Stomach (tissue), 4 donors: Measurements from ENCODE around the gene EXOC3.

ENCODE experiments used
- CTCF ChIP-seq, 7 experiments: fragments of 450-650 bp in 4 of 7; fragments of 200-600 bp in 3 of 7; sonication (generic) in 3 of 7; IDR thresholded peaks; one replicate each; pipeline ENCODE4 v1.5.1; 2016 to 2019; ENCODE audit warnings: antibody characterized with exemption in 7 of 7, control low read depth in 2 of 7, mild to moderate bottlenecking in 1 of 7
- POLR2A ChIP-seq, 4 donors: fragments of 450-650 bp; IDR thresholded peaks; one replicate each; pipeline ENCODE4 v1.6.1; 2016; ENCODE audit warnings: antibody characterized with exemption in 4 of 4, control low read depth in 2 of 4, mild to moderate bottlenecking in 1 of 4, moderate library complexity in 1 of 4
- POLR2AphosphoS5 ChIP-seq, 3 donors: sonication (generic); formaldehyde crosslinking; IDR thresholded peaks; one replicate each; pipeline ENCODE4 v1.6.1; 2016; ENCODE audit warnings: antibody characterized with exemption in 3 of 3

- TF ChIP-seq POLR2AphosphoS5 (IDR thresholded peaks at IDR 0.05) (no peak), CTCF (IDR thresholded peaks at IDR 0.05) (no peak), POLR2A (IDR thresholded peaks at IDR 0.05) (no peak)
Measured at GRCh38 chr5:395921-396530, 47.0 kb upstream of the EXOC3 start.
